WTC11 (cell line): ENCODE results near the gene YARS2.

Experiments used
- ATF1 ChIP-seq: sonication (generic); formaldehyde crosslinking; IDR thresholded peaks from 2 replicates; pipeline ENCODE4 v1.8.1; 2023; ENCODE audit warnings: mild to moderate bottlenecking, moderate library complexity, missing genetic modification reagents
- CTCF ChIP-seq: fragments of 200-600 bp; IDR thresholded peaks from 2 replicates; pipeline ENCODE4 v1.8.0; 2022; ENCODE audit warnings: antibody characterized with exemption
- FOXP1 ChIP-seq: sonication (generic); formaldehyde crosslinking; IDR thresholded peaks from 2 replicates; pipeline ENCODE4 v1.8.0; 2022; ENCODE audit warnings: missing genetic modification reagents, mild to moderate bottlenecking, moderate library complexity, borderline replicate concordance
- FOXP4 ChIP-seq: sonication (generic); formaldehyde crosslinking; IDR thresholded peaks from 2 replicates; pipeline ENCODE4 v1.8.0; 2022; ENCODE audit warnings: mild to moderate bottlenecking, missing genetic modification reagents
- KAT7 ChIP-seq: sonication (generic); formaldehyde crosslinking; IDR thresholded peaks from 2 replicates; pipeline ENCODE4 v1.8.1; 2023; ENCODE audit warnings: missing genetic modification reagents, mild to moderate bottlenecking, borderline replicate concordance
- NR2C2 ChIP-seq: sonication (generic); formaldehyde crosslinking; IDR thresholded peaks from 2 replicates; pipeline ENCODE4 v1.8.0; 2022; ENCODE audit warnings: mild to moderate bottlenecking, missing genetic modification reagents
- NR3C1 ChIP-seq: sonication (generic); formaldehyde crosslinking; conservative IDR thresholded peaks from 2 replicates; pipeline ENCODE4 v1.8.1; 2023; ENCODE audit warnings: low read depth, mild to moderate bottlenecking, missing genetic modification reagents
- RELA ChIP-seq: sonication (generic); formaldehyde crosslinking; IDR thresholded peaks from 2 replicates; pipeline ENCODE4 v1.8.1; 2022; ENCODE audit warnings: missing genetic modification reagents, mild to moderate bottlenecking, borderline replicate concordance
- ZBTB43 ChIP-seq: sonication (generic); formaldehyde crosslinking; IDR thresholded peaks from 2 replicates; pipeline ENCODE4 v1.8.1; 2023; ENCODE audit warnings: mild to moderate bottlenecking, missing genetic modification reagents
- ZNF281 ChIP-seq: sonication (generic); formaldehyde crosslinking; IDR thresholded peaks from 2 replicates; pipeline ENCODE4 v1.8.0; 2023; ENCODE audit warnings: mild to moderate bottlenecking, missing genetic modification reagents
- TF ChIP-seq, protein P1 (sequence below): sonication (generic); formaldehyde crosslinking; IDR thresholded peaks from 2 replicates; pipeline ENCODE4 v1.8.0; 2023; ENCODE audit warnings: missing genetic modification reagents

GRCh38 chr12:32737715-32738114, 18.0 kb downstream of the YARS2 start:
- TF ChIP-seq FOXP1 (no peak), CTCF (no peak), ATF1 (CRISPR knock-in tag) (no peak), RELA (CRISPR knock-in tag) (no peak), FOXP4 (no peak), ZNF281 (CRISPR knock-in tag) (no peak), NR2C2 (CRISPR knock-in tag) (no peak), NR3C1 (CRISPR knock-in tag) (no peak), KAT7 (CRISPR knock-in tag) (no peak), ZBTB43 (CRISPR knock-in tag) (no peak)
- TF ChIP-seq, protein P1, sequence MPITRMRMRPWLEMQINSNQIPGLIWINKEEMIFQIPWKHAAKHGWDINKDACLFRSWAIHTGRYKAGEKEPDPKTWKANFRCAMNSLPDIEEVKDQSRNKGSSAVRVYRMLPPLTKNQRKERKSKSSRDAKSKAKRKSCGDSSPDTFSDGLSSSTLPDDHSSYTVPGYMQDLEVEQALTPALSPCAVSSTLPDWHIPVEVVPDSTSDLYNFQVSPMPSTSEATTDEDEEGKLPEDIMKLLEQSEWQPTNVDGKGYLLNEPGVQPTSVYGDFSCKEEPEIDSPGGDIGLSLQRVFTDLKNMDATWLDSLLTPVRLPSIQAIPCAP, result no peak
